GM12892 (cell line): Measurements from ENCODE around the gene LRRC74A.
"Not testable (repeated sequence)": the region's sequence is repeated elsewhere in the genome, so short reads cannot be mapped to it uniquely, and the experiment has no call there.

Experiments
- DNase-seq: peaks from one replicate; pipeline ENCODE4 v3.0.0; 2011; ENCODE audit not compliant: insufficient read length
- FAIRE-seq: peaks from 2 replicates; lab custom pipeline; 2011; peaks lifted over from hg19 to GRCh38; lab: Jason Lieb, UNC
- POLR2A ChIP-seq: IDR thresholded peaks from 2 replicates; pipeline ENCODE4 v1.6.1; 2011; ENCODE audit warnings: low read depth, low read length, control low read depth
- POLR2AphosphoS5 ChIP-seq: IDR thresholded peaks from 2 replicates; pipeline ENCODE4 v1.6.1; 2011; ENCODE audit warnings: low read depth, low read length, control low read depth
- TAF1 ChIP-seq: IDR thresholded peaks from 2 replicates; pipeline ENCODE4 v1.6.1; 2011; ENCODE audit warnings: low read depth, mild to moderate bottlenecking, control low read depth, low read length, borderline replicate concordance

LRRC74A gene

DNA sequence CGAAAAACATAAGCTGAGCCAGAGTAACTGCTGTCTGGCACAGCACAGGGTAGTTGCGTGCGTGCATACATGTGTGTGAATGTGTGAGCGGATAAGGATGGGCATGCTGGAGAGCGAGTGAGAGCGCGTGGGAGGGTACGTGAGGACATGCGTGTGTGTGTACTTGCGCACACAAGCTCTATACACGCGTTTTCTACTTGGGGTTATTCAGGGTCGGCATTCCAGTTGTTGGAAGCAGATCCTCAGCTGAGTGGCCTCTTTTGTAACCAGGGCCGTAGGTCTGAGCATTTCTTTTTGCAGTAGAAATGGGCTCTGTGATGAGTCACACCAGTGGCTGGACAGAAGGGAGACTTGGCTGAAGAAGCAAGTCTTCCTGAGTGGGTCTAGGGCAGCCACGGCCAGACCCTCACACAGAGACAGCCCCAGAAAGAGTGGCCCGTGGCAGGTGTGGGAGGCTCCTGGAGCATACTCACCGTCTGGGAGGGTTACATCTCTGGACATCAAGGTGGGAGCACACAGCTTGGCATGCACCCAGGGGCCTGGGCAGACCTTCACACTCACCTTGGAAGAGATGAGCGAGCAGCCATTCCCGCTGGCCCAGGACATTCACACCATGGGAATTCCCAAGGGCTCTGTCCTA, 78.0 kb downstream of the LRRC74A start:
- DNase-seq (no peak), FAIRE-seq (no peak)
- TF ChIP-seq POLR2AphosphoS5 (no peak), TAF1 (no peak), POLR2A (no peak)

DNA sequence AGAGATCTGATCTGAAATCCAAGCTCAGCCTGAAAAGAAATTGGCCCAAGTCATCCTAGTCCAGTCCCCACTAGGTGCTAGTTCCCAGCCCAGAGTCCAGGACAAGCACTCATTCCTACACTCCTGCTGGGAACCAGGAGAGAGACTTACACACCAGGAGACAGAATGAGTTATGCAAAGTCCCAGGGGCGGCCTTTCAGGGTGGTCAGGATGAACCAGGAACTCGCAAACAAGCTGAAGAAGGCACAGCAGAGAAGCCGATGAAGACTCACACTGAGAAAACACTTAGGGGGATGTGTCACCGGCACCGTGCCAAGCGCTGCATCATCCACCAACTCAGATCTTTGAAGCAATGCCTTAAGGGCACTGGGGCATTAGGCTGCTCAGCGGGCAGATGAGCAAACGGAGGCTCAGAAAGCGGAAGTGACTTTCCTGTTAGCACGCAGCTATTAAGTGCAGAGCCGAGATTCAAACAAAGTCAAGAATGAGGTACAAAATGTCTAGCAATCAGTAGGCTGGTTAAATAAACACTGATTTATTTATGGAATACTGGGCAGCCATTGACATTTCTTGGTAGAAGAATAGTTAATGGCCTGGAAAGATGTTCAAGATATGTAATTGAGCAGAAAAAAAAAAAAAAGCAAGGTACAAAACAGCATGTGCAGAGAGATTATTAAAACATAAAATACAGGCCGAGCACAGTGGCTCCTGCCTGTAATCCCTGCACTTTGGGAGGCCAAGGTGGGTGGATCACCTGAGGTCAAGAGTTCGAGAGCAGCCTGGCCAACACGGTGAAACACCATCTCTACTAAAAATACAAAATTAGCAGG, 78.7 kb downstream of the LRRC74A start:
- DNase-seq (peak; percentile 64), FAIRE-seq (peak; percentile 85)
- TF ChIP-seq POLR2AphosphoS5 (0 out of 2 replicates have a peak, but pooled peaks have one; percentile 55), TAF1 (no peak), POLR2A (peak; percentile 28; the same call in 1 of the 2 replicates)

DNA sequence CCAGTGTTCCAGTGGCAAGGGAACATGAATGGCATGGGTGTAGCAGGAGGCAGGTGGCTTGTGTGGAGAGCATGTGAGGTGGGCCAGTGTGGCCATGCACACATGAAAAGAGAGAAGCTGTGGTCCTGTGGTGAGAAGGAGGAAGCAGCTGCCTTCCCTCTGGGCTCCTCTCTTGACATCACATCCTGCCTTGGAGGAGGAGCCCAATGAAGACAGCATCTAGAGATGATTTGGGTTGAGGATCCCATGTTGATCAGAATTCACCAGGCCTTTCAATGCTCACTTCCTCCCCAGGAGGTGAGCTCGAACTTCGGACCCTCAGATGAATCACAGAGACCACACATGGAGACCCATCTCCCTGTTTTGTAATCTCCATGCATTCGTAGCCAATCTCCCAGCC, 82.6 kb downstream of the LRRC74A start:
- TF ChIP-seq POLR2AphosphoS5 (peak; percentile 57; the same call in 1 of the 2 replicates), POLR2A (no peak)
- DNase-seq (no peak), FAIRE-seq (no peak)

DNA sequence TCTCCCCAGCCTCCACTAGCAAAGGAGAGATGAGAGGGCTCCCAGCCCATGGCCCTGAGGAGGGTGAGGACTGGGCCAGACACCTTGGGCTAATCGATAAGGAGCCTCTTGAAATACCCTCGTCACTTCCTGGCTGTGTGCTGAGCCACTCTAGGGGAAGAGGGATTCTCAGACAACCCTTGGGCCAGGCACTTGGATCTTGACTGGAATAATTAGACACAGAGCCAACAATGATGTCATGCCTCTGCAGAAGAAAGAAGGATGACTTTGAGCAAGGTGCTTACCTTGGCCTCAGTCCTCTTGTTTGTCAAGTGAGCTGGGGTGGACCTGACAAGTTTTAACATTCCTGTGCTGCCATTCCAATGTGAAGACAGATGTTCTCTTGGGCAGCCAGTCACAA, 83.1 kb downstream of the LRRC74A start:
- no peak for FAIRE-seq
- no peak for TF ChIP-seq POLR2AphosphoS5
- DNase-seq = no peak

DNA sequence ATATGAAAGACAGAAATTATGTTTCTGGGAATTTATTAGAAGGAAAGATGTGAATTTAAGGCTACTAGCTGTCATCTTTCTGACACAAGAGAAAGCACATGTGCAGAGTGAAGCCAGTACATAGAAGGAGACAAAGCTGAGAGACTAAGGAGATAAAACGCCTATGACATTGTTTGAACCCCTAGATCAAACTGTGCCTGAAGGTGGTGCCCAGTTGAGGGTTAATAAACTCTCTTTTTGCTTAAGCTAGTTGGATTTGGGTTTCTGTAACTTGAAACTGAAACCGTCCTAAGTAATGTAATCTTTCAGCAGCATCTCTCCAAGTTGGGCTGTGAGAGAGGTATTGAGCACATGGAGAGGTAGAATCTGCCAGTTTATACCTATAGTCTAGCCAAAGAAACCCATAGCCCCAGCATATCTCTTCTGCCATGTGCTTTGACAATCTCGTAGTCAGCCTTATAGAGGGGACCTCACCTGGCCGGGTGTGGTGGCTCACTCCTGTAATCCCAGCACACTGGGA, 84.2 kb downstream of the LRRC74A start:
- no peak for TF ChIP-seq TAF1
- TF ChIP-seq POLR2A = no peak
- no peak for TF ChIP-seq POLR2AphosphoS5
- no peak for DNase-seq
- FAIRE-seq = no peak

DNA sequence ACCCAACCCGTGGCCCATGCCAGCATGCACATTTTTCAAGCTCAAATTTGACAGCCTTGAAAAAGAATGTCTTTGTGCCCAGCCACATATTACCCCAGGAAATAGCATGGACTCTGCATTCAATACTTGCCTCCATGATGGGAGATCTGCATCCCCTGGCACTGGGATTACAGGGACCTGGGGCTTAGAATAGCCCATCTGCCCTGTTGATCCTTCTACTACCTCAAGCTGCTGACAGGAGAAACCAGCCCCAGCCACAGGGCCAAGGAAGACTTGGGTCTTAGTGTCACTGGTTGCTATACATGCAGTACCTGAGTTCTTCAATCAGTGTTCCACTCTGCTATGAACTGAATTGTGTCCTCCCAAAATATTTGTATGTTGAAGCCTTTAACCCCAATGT, 85.3 kb downstream of the LRRC74A start:
- FAIRE-seq (no peak), DNase-seq (no peak)
- TF ChIP-seq POLR2A (no peak), POLR2AphosphoS5 (no peak), TAF1 (no peak)

DNA sequence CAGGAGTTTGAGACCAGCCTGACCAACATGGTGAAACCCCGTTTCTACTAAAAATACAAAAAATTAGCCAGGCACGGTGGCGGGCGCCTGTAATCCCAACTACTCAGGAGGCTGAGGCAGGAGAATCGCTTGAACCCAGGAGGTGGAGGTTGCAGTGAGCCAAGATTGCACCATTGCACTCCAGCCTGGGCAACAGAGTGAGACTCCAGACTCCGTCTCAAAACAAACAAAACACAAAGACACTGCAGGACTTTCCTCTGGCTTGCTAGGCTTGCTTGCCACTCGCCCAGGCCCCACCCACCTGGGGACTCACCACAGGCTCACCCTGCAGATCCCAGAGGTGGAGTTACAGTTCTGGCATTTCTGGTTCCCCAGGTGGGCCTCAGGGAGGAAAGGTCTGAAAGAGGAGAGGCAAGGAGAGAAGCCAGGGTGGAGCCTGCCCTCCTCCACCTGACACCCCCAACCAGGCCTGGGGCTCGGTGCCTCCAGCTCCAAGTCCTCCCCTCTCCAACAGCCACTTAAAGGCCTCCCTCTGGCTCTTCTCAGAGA, 88.4 kb downstream of the LRRC74A start:
- FAIRE-seq, DNase-seq: not testable (repeated sequence)

DNA sequence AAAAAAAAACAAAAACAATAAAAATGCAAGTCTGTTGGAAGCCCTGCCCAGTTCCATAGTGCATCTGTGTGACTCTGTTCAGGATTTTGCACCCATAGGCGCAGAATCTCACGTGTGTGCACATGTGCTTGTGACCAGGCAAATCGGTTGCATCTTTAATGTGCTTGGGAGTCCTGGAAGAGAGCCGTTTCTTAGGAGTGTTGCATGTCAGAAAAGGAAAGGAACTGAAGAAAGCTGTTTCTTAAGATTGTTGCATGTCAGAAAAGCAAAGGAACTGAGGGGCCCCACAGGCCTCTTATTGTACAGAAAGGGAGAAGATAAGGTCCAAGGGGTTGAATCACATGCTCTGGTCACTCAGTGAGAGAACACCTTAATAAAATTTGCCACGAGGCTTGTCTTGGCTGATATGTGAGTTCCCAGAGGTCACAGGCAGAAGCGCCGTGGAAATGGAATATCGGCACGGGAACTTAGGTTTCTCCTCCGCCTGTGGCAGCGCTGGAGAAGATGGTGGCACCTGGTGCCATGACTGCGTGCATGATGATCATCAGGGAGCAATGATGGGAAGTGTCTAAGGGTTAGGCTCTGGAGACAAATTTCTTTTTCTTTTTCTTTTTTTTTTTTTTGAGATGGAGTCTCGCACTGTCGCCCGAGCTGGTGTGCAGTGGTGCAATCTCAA, 90.0 kb downstream of the LRRC74A start:
- FAIRE-seq = no peak
- TF ChIP-seq POLR2A (no peak), POLR2AphosphoS5 (no peak), TAF1 (no peak)
- DNase-seq = no peak

DNA sequence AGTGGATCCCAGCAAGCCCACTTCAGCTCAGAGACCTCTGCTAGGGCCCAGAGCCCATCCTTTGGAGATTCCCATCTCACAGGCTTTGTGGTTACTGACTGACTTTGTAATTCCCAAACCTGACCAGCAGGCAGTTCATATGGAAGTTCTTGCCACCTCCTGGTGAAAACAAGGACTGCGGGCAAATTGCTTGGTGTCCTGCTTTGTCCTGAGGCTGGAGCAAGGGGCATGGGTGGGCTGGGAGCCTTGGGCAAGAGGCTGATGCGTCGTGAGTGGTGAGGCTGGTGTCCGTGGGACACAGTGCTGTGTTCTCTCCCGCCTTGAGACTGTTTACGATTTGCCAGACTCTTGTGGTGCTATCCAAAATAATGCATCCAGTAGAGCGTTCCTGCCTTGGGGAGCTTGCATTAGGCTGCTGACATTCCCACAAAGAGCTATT, 91.0 kb downstream of the LRRC74A start:
- TF ChIP-seq TAF1 = no peak
- no peak for TF ChIP-seq POLR2AphosphoS5
- TF ChIP-seq POLR2A = no peak
- FAIRE-seq = no peak
- DNase-seq = no peak

DNA sequence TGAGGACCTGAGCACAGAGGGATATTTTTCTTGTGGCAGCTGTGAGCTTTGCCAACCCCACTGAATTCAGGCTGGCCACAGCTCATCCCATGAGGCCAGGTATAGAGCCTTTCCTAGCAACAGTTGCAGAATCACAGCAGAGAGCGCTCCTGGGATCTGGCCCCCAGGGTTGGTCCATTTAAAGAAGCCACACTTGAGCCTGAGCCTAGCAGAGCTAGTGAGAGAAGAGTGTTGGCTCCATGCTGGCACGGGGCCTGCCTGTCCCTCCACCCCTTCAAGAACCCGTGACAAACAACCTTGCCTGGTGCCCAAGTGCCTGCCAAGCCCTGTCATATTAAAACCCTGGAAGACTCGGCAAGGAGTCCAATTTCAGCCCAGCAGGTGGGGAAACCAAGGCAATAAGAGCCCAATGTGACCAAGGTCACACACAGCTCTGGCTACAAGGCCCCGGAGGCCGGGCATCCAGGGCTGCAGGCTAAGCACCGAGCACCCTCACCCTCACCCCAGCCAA, 91.6 kb downstream of the LRRC74A start:
- no peak for TF ChIP-seq TAF1
- no peak for TF ChIP-seq POLR2A
- no peak for TF ChIP-seq POLR2AphosphoS5
- DNase-seq (no peak), FAIRE-seq (no peak)

DNA sequence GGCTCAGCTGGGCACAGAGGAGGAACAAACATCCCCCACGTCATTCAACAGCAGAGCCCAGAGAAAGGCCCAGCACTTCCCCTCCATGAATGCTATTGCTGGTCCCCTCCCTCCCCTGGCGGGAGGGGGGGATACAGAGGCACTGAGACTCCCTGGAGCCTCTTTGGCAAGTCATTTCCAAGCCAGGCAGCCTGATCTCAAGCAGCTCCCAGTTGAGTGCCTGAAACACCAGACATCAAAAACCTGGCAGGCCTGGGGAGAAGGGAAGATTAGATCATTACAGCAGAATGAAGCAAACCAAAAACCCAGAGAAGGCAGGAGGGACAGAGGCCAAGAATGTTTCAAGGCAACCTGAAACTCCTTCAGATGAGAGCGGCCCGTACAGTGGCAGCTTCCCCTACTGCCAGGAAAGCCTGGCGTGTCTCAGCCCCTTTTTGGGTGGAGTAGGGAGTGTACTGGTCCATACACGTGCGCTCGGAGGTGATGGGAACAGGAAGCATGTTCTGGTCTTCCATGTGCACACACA, 92.1 kb downstream of the LRRC74A start:
- no peak for DNase-seq
- TF ChIP-seq POLR2A (no peak), POLR2AphosphoS5 (no peak), TAF1 (no peak)
- FAIRE-seq = no peak
